ENCODE results near the gene S100A3.

Gene S100A3

GRCh38 chr1:153553096-153553495, 4.0 kb upstream of the S100A3 start:
- no peak for TF ChIP-seq CTCF (IDR thresholded peaks at IDR 0.05; ENCODE audit: borderline replicate concordance, insufficient read depth, low read depth, low read length)
- H3K4me3 ChIP-seq (ENCODE audit: low read depth, low read length), result no peak overlapping the region

- H3K4me3 ChIP-seq (ENCODE audit: low read depth, low read length), result no peak overlapping the region
- no peak for TF ChIP-seq CTCF (IDR thresholded peaks at IDR 0.05; ENCODE audit: borderline replicate concordance, insufficient read depth, low read depth, low read length)
Measured at GRCh38 chr1:153552335-153552734, 3.3 kb upstream of the S100A3 start.

GRCh38 chr1:153550827-153551500, 1.9 kb upstream of the S100A3 start:
- no peak for TF ChIP-seq CTCF (IDR thresholded peaks at IDR 0.05; ENCODE audit: borderline replicate concordance, insufficient read depth, low read depth, low read length)
- no peak overlapping the region for H3K4me3 ChIP-seq (ENCODE audit: low read depth, low read length)

GRCh38 chr1:153550398-153550758, 1.3 kb upstream of the S100A3 start:
- TF ChIP-seq CTCF (IDR thresholded peaks at IDR 0.05; ENCODE audit: borderline replicate concordance, insufficient read depth, low read depth, low read length), result no peak
- H3K4me3 ChIP-seq (ENCODE audit: low read depth, low read length), result no peak overlapping the region

GRCh38 chr1:153549741-153550397, 811 bp upstream of the S100A3 start:
- no peak for TF ChIP-seq CTCF (IDR thresholded peaks at IDR 0.05; ENCODE audit: borderline replicate concordance, insufficient read depth, low read depth, low read length)

GRCh38 chr1:153547560-153548551, 1.2 kb downstream of the S100A3 start:
- no peak for TF ChIP-seq CTCF (IDR thresholded peaks at IDR 0.05; ENCODE audit: borderline replicate concordance, insufficient read depth, low read depth, low read length)
- H3K4me3 ChIP-seq (ENCODE audit: low read depth, low read length), result no peak overlapping the region

More at GRCh38 chr1:153549741-153550397, 811 bp upstream of the S100A3 start:
- no peak overlapping the region for H3K4me3 ChIP-seq (ENCODE audit: low read depth, low read length)

All from GM12875 (cell line).